Measurements from ENCODE around the gene MYL5. TPM values are rescaled to one million over a fixed set of nuclear protein-coding genes. Genes with fewer than 3 reads are reported as not detected.

MYL5 gene
- total and polyA plus RNA-seq, 10 of the 15 experiments (the other 5 are each of a cell fraction or from before 2014, with no cell fraction given), result 1.2 to 13.8 (median 7.1) TPM

- Histone ChIP-seq H4K20me1 (ENCODE audit: control insufficient read depth, insufficient read depth) (no peaks in the 10 kb centered on the region), H3K9me3 (replicated peaks; ENCODE audit: control insufficient read depth, insufficient read depth, low read length) (no peaks in the 10 kb centered on the region; the same call in 2 of the 3 replicates), H3K4me3 (no peak overlapping the region), H3K27ac (ENCODE audit: control insufficient read depth, insufficient read depth) (no peak overlapping the region), H3K4me2 (ENCODE audit: control insufficient read depth, insufficient read depth) (no peak overlapping the region), H2AFZ (ENCODE audit: control insufficient read depth, low read depth, low read length) (no peak overlapping the region), H3K36me3 (ENCODE audit: control insufficient read depth in 2 of 2, insufficient read depth in 2 of 2, low read length in 1 of 2) (no peaks in the 10 kb centered on the region), H3K9ac (ENCODE audit: control insufficient read depth, insufficient read depth, low read length) (no peak overlapping the region), H3K79me2 (ENCODE audit: control insufficient read depth, insufficient read depth, low read length) (peaks cover 3% of the 10 kb centered on the region), H3K4me1 (ENCODE audit: control insufficient read depth, insufficient read depth, low read length) (no peaks in the 10 kb centered on the region), H3K27me3 (replicated peaks in 1 of 2; ENCODE audit: control insufficient read depth in 2 of 2, insufficient read depth in 2 of 2, low read length in 1 of 2) (no peaks in the 10 kb centered on the region)
- ChIA-PET RAD21 (ENCODE audit: unreplicated experiment) (no interaction called here), POLR2A (no interaction called here), CTCF (no interaction called here), SMC1A (ENCODE audit: uncharacterized antibody, unreplicated experiment) (no interaction called here)
- intact Hi-C loops (cut with micrococcal nuclease; ENCODE audit: unreplicated experiment) (no loop called here), in situ Hi-C loops (cut with MboI) (no loop called here)
- ATAC-seq, result no peak
- no peak for DNase-seq (ENCODE audit: low read depth, low spot score)
- no peak for FAIRE-seq
- TF ChIP-seq SMC3 (IDR thresholded peaks at IDR 0.05; ENCODE audit: borderline replicate concordance, low read length) (no peak), SMAD1 (IDR thresholded peaks at IDR 0.05; ENCODE audit: low read depth, partially characterized antibody) (no peak), JUNB (IDR thresholded peaks at IDR 0.05) (no peak), KLF5 (IDR thresholded peaks at IDR 0.05; ENCODE audit: partially characterized antibody) (no peak), POU2F2 (IDR thresholded peaks at IDR 0.05; ENCODE audit: borderline replicate concordance, low read depth, low read length) (no peak), ZNF384 (IDR thresholded peaks at IDR 0.05; ENCODE audit: borderline replicate concordance, low read depth, low read length) (no peak), ZBED1 (IDR thresholded peaks at IDR 0.05; ENCODE audit: borderline replicate concordance) (no peak), TCF7 (IDR thresholded peaks at IDR 0.05; ENCODE audit: borderline replicate concordance) (no peak), ETV6 (conservative IDR thresholded peaks at IDR 0.05 in 1 of 2, IDR thresholded peaks at IDR 0.05 in 1 of 2; ENCODE audit: borderline replicate concordance in 1 of 2, low read depth in 1 of 2) (no peak), NFYA (IDR thresholded peaks at IDR 0.05; ENCODE audit: borderline replicate concordance, low read depth, low read length) (no peak), BRCA1 (IDR thresholded peaks at IDR 0.05; ENCODE audit: low read depth, low read length) (no peak), ATF3 (IDR thresholded peaks at IDR 0.05; ENCODE audit: borderline replicate concordance, extremely low read depth, low read depth, low read length) (no peak), HCFC1 (IDR thresholded peaks at IDR 0.05; ENCODE audit: low read length) (no peak), ZZZ3 (IDR thresholded peaks at IDR 0.05; ENCODE audit: control insufficient read depth, insufficient read length, low read depth) (no peak)
- no TSS peak for BruUV-seq (replicated peaks)
- 65% methylated on average over 8 of the region's 8 CpGs for WGBS (ENCODE audit: insufficient coverage, insufficient replicate concordance, low lambda C conversion rate, missing lambda C conversion rate)
Observed at GRCh38 chr4:659851-660250, 14.5 kb upstream of the MYL5 start.

All from GM12878 (cell line).